Fibroblast of skin of left biceps (primary cell): ENCODE results near the gene CLGN.
"Not testable (repeated sequence)": the region's sequence is repeated elsewhere in the genome, so short reads cannot be mapped to it uniquely, and the experiment has no call there.

Source experiments
- DNase-seq, 2 experiments: peaks; one replicate each; pipeline ENCODE4 v3.0.0-alpha.2; 2013; ENCODE audit warnings: low read depth in 2 of 2

Gene CLGN

GRCh38 chr4:140427106-140427918 lies at the start of gene CLGN:
Gene CLGN (minus strand): TSS chr4:140427648. CDS start chr4:140413078, 14,570 bp downstream.
- DNase-seq: peak; percentile 13 to 19

GRCh38 chr4:140472156-140472555 lies 44.7 kb upstream of the CLGN start:
- no peak for DNase-seq

- DNase-seq: no peak
These were observed 42.6 kb upstream of the CLGN start for GRCh38 chr4:140469791-140470733.

- DNase-seq: no peak
These were observed 38.7 kb upstream of the CLGN start for GRCh38 chr4:140466146-140466545.

- DNase-seq: no peak
These were observed 36.2 kb upstream of the CLGN start for GRCh38 chr4:140463614-140464013.

GRCh38 chr4:140463182-140463581 lies 35.7 kb upstream of the CLGN start:
- no peak for DNase-seq

- DNase-seq: no peak
These were observed 22.9 kb upstream of the CLGN start for GRCh38 chr4:140450352-140450751.

GRCh38 chr4:140448830-140449229 lies 21.4 kb upstream of the CLGN start:
- DNase-seq: no peak

GRCh38 chr4:140448162-140448561 lies 20.7 kb upstream of the CLGN start:
- no peak for DNase-seq

- DNase-seq: not testable (repeated sequence)
These were observed 16.9 kb upstream of the CLGN start for GRCh38 chr4:140444347-140444746.

- DNase-seq: no peak
These were observed 12.2 kb upstream of the CLGN start for GRCh38 chr4:140439644-140440142.

- DNase-seq: no peak
These were observed 547 bp upstream of the CLGN start for GRCh38 chr4:140427919-140428471.

- no peak for DNase-seq
These were observed 790 bp downstream of the CLGN start for GRCh38 chr4:140426610-140427105.

- DNase-seq: no peak
These were observed 4.3 kb downstream of the CLGN start for GRCh38 chr4:140423106-140423505.

- DNase-seq: not testable (repeated sequence)
These were observed 14.1 kb downstream of the CLGN start for GRCh38 chr4:140413130-140413969.

- DNase-seq: no peak
These were observed 18.5 kb downstream of the CLGN start for GRCh38 chr4:140408974-140409373.

- no peak for DNase-seq
These were observed 21.2 kb downstream of the CLGN start for GRCh38 chr4:140406292-140406691.

- DNase-seq: no peak
These were observed 27.3 kb downstream of the CLGN start for GRCh38 chr4:140400111-140400510.

GRCh38 chr4:140395668-140396067 lies 31.8 kb downstream of the CLGN start:
- DNase-seq: no peak

GRCh38 chr4:140388015-140388414 lies 39.4 kb downstream of the CLGN start:
- DNase-seq: no peak

- no peak for DNase-seq
These were observed 44.7 kb downstream of the CLGN start for GRCh38 chr4:140382732-140383131.
